Stimulated activated CD4-positive, alpha-beta T cell treated with anti-CD3 and anti-CD28 coated beads, Interleukin-2, amount 100 ng/mL, for 4 hours (primary cell): ENCODE measurements around the gene IFT122.

Experiments
- DNase-seq: peaks from one replicate; pipeline ENCODE4 v3.0.0-alpha.2; 2020; ENCODE audit warnings: low read depth

The IFT122 gene

GRCh38 chr3:129558772-129559564 lies 118.9 kb downstream of the IFT122 start:
- no peak for DNase-seq

GRCh38 chr3:129559565-129560079 lies 119.6 kb downstream of the IFT122 start:
- no peak for DNase-seq

DNA sequence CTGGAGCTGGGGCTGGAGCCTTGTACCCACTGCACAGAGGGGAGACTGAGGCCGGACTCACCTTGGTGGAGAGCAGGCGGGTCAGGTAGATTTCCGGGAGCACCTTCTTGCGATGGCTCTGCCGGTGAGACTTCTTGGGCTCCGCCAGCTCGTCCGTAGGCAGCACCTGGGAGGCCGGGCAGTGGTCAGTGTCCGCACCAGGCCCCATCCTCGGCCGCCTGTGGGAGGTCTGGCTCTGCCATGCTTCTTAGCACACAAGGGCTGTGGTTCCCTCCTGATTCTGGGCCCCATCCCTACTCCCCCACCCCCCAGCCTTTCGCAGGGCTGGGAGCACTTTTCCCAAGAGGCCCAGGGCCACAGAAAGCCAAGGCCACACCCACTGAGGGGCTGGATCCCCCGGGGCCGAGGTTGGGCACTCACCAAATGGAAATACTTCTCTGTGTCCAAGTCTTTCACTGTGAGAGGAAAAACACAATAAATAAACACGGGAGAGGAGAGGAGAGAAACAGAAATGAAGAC lies 120.3 kb downstream of the IFT122 start:
- DNase-seq: no peak

- no peak for DNase-seq
Measured at GRCh38 chr3:129560911-129561594, 121.0 kb downstream of the IFT122 start.

DNA sequence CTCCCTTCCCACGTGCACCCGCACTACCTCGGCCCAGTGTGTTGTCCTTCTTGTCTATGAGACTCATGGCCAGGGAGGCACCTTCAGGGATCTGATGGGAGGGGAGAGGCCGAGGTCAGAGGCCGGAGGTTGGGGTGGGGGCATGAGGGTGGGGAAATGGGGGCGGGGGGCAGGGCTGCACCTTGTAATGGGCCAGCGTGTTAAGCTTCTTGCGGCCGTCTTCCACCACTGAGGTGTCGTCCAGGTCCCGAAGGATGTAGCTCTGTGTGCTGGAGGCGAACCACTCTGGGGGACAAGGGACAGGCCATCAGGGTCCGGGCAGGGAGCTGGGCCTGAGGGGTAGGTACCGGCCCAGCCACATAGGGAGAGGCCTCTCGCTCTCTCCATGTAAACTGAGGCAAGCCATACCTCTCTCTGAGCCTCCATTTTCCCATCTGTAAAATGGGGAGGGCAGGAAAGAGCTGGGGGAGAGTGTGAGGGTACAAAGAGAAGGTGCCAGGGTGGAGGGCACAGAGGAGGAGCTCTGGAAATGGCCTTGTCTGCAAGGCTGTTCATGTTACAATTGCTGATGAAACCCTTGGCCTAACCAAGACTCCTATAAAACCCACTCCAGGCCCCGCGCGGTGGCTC lies 121.7 kb downstream of the IFT122 start:
- DNase-seq: no peak

DNA sequence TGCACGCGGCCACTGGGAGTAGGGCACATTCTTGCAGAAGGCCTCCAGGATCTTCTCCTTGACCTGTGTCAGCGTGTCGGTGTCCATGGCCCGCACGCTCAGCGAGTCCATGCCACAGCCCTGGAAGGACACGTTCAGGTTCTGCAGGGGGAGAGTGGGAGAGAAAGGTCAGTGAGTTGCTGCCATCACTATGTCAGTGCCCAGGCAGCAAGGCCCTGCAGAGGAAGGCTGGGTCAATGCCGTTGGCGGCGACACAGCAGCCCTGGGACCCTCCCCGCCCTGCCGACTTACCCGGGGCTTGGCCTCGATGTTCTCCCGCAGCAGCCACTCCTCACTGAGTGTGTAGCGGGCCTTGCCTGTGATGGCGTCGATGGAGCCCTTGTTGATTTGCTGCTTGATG lies 122.8 kb downstream of the IFT122 start:
- DNase-seq: no peak

DNA sequence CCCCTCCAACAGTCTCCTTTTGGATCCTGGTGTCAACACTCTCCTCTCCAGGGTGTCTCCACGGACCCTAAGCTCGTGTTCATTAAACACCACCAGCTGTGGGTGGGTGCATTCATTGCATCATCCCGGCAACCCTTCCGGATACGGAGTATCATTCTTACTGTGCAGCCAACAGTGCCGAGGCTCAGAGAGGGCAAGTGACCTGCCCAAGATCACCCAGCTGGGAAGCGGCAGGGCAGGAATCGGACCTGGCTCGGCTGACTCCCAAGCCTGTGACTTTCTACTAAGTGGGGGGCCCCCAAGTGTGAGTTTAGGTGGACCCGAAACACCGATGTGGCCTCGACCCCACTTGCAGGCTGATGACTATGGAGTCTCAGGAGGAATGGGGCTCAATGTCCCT lies 123.3 kb downstream of the IFT122 start:
- no peak for DNase-seq

DNA sequence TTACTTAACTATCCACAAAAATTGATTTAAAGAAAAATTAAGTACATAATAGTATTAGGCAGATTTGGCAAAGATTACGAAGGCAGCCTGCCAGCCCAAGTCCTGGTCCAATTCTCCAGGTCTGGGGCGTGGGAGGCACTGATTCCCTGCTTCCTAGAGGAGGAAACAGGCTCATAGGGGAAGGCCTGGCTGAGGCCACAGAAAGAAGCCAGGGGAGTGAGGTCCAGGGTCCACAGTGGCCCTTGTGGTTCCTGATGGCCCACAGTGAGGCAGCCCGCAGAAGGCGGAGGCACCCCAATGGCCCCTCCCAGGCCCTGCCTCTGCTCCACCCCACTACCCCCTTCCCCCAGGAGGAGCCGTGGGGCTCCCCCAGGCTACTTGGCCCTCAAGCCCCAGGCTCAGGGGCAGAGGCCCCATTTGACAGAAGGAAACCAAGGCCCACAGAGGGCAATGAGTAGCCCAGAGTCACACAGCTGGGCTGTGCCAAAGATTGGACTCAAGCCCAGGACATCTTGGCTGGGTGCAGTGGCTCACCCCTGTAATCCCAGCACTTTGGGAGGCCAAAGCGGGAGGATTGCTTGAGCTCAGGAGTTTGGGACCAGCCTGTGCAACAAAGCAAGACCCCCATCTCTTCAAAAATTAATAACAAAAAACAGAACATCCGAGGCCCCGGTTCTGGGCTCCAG lies 124.0 kb downstream of the IFT122 start:
- DNase-seq: no peak

- no peak for DNase-seq
Measured at GRCh38 chr3:129564981-129565644, 125.1 kb downstream of the IFT122 start.

DNA sequence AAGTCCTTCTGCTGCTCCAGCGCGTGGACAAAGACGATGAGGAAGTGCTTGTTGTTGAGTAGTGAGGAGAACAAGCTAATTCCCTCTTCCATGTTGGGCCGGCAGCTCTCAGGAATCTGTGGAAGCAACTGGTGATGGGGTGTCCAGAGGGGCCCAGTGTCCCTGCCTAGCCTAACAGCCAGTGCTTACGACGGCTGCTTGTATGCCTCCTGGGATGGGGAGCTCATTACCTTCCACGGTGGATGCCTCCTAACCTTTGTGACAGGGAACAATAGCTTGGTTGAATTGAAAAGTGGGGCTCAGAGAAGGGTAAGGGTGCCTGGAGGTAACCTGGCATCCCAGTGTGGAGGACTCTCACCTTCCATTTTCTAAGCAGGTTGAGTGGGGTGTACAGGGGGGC lies 125.9 kb downstream of the IFT122 start:
- DNase-seq: no peak

DNA sequence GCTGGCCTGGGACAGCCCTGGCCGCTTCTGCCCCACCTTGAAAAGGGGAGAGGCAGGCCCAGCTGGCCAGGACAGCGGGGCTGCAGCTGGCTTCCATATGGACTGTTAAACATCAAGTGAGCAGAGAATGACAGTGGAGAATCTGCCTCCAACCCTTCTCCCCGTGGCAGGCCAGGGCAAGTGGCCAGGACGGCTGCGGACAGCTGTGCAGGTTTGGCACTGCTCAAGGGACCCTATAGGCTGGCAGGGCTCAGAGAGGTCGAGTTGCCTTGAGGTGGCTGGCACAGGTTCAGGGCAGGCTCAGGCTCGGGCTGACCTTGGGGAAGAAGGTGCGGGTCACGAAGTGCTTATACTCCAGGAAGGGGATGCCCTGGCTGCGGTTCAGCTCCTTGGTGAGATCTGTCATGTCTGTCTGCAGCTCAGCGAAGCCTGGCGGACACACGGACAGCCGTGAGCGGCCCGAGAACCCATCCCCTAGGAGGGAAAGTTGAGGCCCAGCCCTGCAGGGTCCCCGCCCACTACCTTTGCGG lies 127.2 kb downstream of the IFT122 start:
- no peak for DNase-seq

GRCh38 chr3:129567939-129568338 lies 127.9 kb downstream of the IFT122 start:
- no peak for DNase-seq

DNA sequence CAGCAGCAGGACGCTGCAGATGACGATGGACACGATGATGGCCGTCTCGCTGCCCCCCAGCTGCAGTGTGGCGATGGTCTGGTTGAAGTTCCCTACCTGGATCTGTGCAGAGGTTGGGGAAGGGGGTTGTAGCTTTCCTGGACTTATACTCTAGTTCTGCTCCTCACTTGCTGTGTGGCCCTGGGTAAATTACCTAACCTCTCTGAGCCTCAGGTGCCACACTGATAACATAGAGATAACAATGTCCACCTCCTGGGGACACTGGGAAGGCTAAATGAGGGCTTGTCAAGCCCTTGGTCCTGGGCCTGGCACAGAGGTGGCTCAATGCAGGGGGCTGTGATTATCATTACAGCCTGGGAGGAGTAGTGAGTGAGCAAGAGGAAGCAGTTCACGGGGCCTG lies 129.8 kb downstream of the IFT122 start:
- DNase-seq: no peak
